Measurements from ENCODE around the gene KCNK7.
"Not testable (repeated sequence)": the region's sequence is repeated elsewhere in the genome, so short reads cannot be mapped to it uniquely, and the experiment has no call there.

KCNK7 gene, protein sequence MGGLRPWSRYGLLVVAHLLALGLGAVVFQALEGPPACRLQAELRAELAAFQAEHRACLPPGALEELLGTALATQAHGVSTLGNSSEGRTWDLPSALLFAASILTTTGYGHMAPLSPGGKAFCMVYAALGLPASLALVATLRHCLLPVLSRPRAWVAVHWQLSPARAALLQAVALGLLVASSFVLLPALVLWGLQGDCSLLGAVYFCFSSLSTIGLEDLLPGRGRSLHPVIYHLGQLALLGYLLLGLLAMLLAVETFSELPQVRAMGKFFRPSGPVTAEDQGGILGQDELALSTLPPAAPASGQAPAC

DNA sequence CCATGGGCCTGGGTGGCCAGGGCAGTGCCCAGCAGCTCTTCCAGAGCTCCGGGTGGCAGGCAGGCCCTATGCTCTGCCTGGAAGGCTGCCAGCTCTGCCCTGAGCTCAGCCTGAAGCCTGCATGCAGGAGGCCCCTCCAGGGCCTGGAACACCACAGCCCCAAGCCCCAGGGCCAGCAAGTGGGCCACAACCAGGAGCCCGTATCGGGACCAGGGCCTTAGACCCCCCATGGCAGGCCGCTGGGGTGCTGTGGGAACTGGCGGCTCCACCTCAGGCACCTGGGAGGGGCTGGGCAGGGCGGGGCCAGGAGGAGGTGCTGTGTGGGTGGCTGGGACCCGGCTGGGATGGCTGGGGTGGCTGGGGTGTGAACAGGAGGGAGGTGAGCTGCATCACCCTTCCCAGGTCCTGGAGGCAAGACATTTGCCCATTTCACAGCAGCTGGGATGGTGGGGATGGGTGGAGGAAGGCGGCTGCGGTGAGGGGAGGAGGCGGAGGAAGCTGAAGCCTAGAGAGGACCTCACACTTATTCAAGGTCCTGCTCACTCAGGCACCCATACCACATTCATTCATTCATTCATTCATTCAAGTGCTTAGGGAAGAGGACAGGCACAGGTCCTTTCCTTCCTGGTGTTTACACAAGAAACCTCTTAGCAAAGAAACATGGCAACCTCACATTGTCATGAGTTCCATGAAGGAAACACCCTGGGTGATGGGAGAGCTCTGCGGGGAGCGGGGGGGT is at the start of gene KCNK7:
Gene KCNK7 (minus strand): TSS at position 258 of the 739 bp plus-strand sequence. CDS start 28 bp downstream, at position 230.
- DNase-seq, result no peak

DNA sequence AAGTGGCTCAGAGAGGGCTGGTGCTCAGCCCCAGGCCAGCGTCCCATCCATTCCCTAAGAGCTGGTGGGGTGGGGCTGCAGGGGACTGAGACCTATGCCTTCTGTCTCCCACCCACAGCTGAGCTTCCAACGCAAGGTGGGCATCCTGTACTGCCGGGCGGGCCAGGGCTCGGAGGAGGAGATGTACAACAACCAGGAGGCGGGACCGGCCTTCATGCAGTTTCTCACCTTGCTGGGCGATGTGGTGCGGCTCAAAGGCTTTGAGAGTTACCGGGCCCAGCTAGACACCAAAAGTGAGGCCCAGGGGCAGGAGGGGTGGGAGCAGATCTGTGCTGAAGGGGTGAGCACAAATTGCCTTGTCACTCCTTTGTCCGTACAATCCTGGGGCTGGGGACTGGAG is 49.2 kb upstream of the KCNK7 start:
- no peak for DNase-seq

DNA sequence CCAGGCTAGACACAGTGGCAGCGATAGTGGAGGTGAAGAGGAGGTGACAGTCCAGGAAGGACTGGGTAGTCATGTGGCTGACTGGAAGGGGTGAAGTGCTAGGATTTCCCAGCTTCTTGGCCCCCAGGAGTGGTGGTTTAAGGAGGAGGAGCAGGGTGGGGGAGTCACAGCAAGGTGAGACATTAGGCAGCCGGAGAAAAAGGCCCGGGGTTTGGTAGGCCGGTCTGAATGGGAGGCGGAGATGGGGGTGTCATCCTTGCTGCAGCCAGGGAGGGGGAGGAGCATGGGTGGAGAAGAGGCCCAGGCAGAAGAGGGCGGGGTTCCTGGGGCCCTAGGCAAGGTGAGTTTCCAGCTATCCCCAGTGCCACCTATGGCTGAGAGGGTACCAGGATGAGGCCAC is 48.4 kb upstream of the KCNK7 start:
- no peak for DNase-seq

DNA sequence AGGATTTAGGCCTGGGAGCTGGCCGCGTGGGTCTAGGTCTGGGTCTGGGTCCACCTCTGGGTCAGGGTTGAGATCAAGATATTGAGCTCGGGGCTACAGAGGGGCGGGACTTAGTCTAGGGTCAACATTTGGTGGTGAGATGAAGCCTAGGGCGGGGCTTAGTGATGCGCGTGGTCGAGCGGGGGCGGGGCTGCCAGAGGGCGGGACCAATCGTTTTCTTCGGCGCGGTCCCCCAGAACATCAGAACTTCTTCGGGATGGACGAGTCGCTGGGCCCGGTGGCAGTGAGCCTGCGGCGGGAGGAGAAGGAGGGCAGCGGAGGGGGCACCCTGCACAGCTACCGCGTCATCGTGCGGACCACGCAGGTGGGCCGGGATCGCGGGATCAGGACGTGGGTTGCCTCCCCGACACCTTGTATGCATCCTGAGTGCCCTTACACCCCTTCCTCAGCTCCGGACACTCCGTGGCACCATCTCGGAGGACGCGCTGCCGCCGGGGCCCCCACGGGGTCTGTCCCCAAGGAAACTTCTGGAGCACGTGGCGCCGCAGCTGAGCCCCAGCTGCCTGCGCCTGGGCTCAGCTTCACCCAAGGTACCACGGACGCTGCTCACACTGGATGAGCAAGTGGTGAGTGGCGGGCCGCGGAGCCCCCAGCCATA is 46.5 kb upstream of the KCNK7 start:
- DNase-seq, result no peak

DNA sequence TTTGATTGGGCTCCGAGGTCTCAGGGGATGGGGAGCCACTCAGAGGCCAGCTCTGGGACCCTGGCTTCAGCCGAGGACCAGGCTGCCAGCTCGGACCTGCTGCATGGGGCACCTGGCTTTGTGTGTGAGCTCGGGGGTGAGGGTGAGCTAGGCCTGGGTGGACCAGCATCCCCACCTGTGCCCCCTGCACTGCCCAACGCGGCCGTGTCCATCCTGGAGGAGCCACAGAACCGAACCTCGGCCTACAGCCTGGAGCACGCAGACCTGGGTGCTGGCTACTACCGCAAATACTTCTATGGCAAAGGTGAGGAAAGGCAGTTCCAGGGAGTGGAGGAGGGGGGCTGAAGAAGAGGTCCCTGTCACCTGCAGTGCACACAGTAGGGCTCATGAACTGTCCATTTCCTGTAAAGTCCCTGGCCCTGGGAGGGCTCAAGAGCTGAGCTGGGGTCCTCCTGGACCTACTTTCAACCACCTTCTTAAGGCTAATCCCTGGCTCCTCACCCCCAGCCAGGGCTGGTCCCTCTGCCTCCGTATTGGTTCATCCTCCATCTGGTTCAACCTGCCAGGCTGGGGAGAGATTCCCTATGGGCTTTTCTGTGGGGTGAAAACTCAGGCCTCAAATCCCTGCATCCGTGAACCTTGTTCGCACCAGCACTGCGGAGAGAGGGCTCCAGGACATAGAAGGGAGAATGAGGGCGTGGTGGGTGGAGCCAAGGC is 45.9 kb upstream of the KCNK7 start:
- DNase-seq, result no peak

DNA sequence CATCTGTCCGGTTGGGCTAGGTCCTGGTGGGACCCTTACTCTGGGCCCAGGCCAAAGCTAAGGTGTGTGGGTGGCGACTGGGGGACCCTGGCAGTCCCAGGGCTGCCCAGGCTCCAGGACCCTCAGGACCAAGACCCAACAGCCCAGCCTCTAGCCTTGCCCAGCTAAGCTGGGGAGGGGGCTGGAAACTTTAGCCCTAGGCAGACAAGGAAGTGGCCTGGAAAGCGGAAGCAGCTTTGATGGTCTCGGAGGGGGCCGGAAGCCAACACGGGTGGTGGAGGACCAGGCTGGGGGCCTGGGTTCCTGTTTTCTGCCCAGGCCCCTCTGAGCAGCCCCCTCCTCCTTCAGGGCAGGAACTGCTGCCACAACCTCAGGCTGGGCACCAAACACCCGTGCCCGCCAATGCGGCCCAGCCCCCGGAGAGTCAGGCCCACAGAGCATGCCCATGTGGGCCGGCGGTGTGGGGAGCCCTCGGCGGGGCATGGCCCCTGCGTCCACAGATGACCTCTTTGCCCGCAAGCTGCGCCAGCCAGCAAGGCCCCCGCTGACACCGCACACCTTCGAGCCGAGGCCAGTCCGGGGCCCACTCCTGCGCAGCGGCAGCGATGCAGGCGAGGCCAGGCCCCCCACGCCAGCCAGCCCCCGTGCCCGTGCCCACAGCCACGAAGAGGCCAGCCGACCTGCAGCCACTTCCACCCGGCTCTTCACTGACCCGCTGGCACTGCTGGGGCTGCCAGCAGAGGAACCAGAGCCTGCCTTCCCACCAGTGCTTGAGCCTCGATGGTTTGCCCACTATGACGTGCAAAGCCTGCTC is 45.1 kb upstream of the KCNK7 start:
- no peak for DNase-seq

DNA sequence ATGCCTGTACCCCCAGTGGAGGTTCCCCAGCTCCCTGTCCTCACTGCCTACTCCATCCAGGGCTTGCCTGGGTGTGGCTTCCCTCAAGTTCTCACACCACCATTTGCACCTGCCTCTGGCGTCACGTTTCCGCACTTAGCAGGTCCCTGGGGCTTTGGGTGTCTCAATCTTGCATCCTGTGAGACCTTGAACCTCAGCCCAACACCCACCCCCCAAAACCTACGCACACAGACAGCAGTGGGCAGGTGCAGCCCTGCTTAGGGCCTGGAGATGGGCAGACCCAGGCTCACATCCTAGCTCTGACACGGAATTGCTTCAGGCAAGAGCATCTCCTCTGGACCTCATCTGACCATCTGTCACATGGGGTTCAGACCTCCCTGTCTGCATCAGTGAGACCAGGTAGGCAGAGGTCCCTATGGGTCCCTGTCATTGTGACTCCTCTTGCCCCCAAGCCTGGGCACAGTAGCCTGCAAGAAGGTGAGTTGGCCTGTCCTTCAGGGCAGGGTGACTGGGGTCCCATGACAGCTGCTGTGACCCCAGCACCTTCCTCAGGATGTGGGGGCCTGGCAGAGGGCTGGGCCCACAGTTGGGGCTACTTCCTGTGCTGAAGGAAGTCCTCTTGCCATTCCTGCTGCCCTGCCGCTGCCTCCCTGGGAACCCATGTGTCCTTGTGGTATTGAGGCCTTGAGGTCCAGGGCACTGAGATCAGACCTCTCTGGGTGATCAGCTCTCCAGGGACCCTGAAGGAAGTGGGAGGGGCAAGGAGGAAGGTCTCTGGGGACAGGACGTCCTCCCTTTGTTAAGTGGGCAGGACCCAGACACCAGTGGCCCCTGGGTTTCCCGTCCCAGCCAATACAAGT is 44.3 kb upstream of the KCNK7 start:
- DNase-seq, result no peak

DNA sequence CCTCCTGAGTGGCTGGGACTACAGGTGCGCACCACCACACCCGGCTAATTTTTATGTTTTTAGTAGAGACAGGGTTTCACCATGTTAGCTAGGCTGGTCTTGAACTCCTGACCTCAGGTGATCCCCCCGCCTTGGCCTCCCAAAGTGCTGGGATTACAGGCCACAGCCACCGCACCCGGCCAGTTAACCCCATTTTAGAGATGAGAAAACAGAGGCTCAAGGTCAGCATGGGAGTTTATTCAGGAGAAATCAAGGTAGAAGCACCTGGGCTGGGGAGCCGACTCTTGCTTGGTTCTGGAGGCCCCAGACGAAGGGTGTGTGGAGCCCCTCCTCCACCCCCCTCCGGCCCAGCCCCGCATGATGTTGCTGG is 43.6 kb upstream of the KCNK7 start:
- not testable (repeated sequence) for DNase-seq

DNA sequence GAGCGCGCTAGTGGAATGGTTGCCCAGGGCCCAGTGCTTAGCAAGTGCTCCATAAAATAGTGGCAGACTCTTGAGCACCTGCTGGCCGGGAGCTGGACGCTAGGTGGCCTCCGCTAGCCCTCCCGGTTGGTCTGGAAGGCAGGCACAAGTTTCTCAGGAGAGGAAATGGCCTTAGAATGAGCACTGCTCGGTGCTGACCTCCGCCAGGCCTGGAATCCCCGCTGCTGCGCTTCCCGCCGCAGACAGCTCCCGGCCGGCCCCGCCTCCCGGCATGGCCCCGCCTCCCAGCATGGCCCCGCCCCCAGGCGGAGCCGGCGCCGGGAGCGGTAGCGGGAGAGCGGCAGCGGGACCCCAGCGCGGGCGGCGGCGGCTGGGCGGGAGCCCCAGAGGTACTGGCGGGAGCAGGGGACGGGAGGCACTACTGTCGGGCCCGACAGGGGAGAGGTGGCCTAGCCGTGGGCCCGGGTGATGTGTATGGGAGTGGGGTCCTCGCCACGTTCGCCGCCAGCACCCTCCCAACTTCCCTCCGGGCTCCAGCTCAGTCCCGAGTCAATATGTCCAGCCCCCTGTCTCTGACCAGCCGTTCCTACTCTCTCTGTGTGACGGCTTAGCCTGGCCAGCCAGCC is 42.3 kb upstream of the KCNK7 start, which contains the start of gene SIPA1:
Gene SIPA1 (plus strand): TSS at position 308 of the 626 bp plus-strand sequence. CDS start 2,821 bp downstream, outside the sequence.
- DNase-seq, result peak; percentile 12

DNA sequence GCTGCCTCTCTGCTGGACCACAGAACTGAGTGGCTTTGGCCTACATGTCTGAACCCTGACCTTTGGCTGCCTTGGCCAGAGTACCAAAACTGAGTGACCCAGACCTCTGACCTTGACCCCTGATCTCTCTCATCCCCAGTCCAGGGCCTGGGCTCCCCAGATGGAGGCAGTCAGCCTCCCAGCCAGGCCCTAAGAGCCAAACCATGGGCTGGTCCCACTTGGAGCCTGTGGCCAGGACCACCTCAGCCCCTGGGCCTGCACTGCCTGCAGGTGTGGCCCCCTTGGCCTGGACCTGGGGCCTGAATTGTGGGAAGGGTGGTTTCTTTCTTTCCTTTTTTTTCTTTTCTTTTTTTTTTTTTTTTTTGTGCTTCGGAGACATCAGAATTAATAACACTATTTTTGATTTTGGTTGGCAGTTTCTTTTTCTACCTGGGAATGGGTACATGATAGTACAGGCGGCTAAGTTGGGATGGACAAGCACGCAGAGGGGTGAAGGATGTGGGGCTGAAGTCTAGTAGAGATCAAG is 41.5 kb upstream of the KCNK7 start:
- DNase-seq, result no peak

DNA sequence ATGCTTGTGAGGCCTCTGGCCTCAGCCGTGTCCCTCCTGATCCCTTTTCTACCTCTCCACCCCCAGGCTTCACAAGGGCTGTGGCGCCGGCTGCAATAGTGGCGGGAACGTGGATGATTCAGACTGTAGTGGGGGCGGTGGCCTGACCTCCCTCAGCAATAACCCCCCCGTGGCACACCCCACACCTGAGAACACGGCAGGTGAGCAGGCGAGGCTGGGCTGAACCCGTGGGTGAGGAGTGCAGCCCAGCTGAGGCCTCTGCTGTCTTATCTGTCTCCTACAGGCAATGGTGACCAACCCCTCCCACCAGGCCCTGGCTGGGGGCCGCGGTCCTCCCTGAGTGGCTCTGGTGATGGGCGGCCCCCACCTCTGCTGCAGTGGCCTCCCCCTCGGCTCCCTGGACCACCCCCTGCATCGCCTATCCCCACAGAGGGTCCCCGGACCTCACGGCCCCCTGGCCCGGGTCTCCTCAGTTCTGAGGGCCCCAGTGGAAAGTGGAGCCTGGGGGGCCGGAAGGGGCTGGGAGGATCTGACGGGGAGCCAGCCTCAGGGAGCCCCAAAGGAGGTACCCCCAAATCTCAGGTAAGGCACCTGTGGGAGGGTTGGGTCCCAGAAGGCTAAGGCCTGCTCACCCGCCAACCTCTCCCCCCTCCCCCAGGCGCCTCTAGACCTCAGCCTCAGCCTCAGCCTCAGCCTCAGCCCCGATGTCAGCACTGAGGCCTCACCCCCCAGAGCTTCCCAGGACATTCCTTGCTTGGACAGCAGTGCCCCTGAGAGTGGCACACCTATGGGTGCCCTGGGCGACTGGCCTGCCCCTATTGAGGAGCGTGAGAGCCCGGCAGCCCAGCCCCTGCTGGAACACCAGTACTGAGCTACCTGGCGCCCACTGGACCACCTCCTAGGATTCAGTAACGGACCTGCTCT is 40.8 kb upstream of the KCNK7 start:
- DNase-seq, result no peak

DNA sequence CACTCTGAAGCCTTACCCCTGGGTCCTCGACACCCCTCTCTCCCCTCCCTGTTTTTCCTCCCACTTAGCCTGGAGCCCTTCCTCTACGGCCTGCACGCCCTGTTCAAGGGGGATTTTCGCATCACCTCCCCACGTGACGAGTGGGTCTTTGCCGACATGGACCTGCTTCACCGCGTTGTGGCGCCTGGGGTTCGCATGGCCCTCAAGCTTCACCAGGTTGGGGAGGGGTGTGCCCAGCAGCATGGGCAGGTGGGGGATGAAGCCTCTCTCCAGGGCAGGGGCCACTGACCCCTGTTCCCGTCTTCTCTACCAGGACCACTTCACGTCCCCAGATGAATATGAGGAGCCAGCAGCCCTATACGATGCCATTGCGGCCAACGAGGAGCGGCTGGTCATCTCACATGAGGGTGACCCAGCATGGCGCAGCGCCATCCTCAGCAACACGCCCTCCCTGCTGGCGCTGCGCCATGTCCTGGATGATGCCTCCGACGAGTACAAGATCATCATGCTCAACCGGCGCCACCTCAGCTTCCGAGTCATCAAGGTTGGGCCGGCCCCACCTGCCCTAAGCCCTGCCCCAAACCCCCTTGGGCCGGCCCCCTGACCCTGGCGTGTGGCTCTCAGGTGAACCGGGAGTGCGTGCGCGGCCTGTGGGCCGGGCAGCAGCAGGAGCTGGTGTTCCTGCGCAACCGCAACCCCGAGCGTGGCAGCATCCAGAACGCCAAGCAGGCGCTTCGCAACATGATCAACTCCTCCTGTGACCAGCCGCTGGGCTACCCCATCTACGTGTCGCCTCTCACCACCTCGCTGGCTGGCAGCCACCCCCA is 39.5 kb upstream of the KCNK7 start:
- DNase-seq, result no peak

DNA sequence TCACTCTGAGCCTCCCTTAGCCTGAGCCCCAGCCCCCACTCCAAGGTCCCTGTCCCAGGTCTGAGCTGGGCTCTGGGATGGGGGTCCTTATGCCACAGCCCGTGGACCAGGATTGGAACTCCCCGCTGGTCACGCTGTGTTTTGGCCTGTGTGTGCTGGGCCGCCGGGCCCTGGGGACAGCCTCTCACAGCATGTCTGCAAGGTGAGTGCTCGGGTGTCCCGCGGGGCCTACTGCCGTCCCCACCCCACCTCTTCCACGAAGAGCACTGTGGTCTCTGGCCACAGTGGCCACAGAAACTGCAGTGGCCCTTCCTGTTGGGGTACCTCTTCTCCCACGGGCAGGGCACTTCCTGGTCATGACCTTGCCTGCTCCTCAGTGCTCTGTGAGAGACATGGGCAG is 38.8 kb upstream of the KCNK7 start:
- DNase-seq, result no peak

DNA sequence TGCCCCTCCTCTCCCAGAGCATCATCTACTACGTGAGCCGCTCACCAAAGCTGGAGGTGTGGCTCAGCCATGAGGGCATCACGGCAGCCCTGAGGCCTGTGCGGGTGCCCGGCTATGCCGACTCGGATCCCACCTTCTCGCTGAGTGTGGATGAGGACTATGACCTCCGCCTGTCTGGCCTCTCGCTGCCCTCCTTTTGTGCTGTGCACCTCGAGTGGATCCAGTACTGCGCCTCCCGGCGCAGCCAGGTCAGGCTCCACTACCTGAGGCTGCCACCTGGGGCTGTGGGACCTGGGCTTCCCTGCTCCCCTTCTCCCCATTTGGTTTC is 38.5 kb upstream of the KCNK7 start:
- DNase-seq, result no peak

DNA sequence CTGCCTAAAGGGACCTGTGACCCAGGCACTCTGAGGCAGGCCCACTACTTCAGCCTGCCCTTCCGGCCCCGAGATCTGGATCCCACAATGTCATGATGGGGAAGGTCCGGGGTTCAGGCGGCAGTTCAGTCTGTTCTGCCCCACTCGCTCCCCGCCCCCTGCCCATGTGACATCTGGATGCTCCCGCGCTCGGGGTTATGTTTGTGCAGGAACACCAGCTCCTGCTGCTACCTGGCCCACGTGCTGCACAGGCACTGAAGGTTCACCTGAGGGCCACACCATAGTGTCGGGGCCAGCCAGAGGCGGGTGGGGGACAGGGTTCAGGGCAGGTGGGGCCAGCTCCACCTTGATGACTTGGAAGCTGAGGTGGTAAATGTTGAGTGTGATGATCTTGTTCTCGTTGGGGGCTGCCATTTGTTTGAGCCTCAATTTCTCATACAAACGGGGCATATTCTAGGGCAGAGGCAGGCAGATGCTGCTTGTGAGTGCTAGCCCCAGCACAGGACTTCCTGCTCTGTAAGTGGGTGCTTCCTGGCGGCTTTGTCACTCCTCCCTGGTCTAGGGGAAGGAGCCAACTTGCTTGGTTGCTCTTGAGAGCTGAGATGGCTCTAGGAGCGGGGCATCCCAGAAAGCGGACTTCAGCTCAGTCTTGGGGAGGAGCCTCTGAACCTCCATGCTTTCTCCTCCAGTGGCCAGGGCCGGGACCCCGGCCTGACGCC is 37.9 kb upstream of the KCNK7 start:
- no peak for DNase-seq

DNA sequence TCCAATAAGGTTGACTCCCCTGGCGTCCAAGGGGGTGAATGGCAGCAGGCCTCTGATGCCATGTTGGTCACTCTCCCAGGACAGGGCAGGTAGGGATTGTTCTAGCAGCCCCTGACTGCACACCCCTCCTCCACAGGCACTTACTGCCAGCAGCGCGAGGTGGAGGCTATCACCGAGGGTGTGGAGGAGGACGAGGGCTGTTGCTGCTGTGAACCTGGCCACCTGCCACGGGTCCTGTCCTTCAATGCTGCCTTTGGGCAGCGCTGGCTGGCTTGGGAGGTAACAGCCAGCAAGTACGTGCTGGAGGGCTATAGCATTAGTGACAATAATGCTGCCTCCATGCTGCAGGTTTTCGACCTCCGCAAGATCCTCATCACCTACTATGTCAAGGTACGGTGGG is 34.6 kb upstream of the KCNK7 start:
- no peak for DNase-seq

DNA sequence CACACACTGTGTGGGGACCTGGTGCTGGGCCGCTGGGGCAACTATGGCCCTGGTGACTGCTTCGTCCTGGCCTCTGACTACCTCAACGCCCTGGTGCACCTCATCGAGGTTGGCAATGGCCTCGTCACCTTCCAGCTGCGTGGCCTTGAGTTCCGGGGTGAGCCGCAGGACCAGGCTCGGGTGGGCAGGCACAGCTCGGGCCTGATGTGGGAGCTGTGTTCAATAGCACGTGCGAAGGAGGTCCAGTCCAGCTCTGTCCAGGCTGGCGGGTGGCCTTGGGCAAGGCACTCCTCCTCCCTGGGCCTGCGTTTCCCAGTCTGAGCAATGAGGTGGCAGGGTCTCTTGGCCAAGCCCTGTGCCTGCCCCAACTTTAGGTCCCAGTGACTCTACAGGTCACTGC is 34.0 kb upstream of the KCNK7 start:
- no peak for DNase-seq

DNA sequence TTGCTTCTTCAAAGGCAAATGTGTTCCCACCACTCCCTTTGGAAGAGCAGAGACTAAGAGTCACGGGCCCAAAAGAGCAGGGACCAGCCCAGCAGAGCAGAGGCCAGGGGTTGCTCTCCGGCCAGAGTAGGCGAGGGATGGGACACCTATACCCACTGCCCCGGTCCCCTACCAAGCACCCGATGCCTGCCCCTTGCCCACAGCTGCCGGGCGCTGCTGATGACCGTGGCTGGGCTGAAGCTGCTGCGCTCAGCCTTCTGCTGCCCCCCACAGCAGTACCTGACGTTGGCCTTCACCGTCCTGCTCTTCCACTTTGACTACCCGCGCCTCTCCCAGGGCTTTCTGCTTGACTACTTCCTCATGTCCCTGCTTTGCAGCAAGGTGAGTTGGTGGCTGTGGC is 31.6 kb upstream of the KCNK7 start:
- DNase-seq, result no peak

Measured in NCI-H1417 treated with DMSO at 0.1 percent for 48 hours (cell line).